ENCODE measurements around the gene EHBP1L1. TPM values are rescaled to one million over a fixed set of nuclear protein-coding genes. Genes with fewer than 3 reads are reported as not detected.

EHBP1L1 gene
- total RNA-seq, 1 donor from 2014 or later = 4.7 TPM

- no peak within 1 kb of the TSS for H3K9ac ChIP-seq
- no peak within 1 kb of the TSS for H3K27ac ChIP-seq
- H3K79me2 ChIP-seq (ENCODE audit: low read depth) = no peaks in the 10 kb centered on the region
- TF ChIP-seq EZH2 (IDR thresholded peaks at IDR 0.05) = no peak
- TF ChIP-seq EZH2phosphoT487 (IDR thresholded peaks at IDR 0.05) = no peak
- no peak for TF ChIP-seq CTCF (IDR thresholded peaks at IDR 0.05)
- H3K4me1 ChIP-seq = peaks cover 14% of the 10 kb centered on the region
- H2AFZ ChIP-seq (replicated peaks) = no peak within 1 kb of the TSS
- H3K27ac Mint-ChIP-seq = peak within 1 kb of the TSS; percentile 65
- H3K4me3 ChIP-seq = no peak within 1 kb of the TSS
- peaks cover 27% of the 10 kb centered on the region for H3K27me3 Mint-ChIP-seq (ENCODE audit: insufficient read depth, low read depth)
- H4K20me1 ChIP-seq (ENCODE audit: low read depth) = no peaks in the 10 kb centered on the region
- no peak within 1 kb of the TSS for H3K4me2 ChIP-seq
- H3F3A ChIP-seq (ENCODE audit: low read depth) = peaks cover 29% of the 10 kb centered on the region
- DNase-seq (ENCODE audit: low spot score) = no peak
- no peak within 1 kb of the TSS for H3K4me3 Mint-ChIP-seq
- no peaks in the 10 kb centered on the region for H3K36me3 ChIP-seq
- H3K27me3 ChIP-seq = peaks cover 37% of the 10 kb centered on the region
- peaks cover 3% of the 10 kb centered on the region for H3K4me1 Mint-ChIP-seq
- H3K9me3 ChIP-seq (ENCODE audit: low read depth) = no peaks in the 10 kb centered on the region
- peaks cover 7% of the 10 kb centered on the region for H3K36me3 Mint-ChIP-seq
- no peaks in the 10 kb centered on the region for H3K9me3 Mint-ChIP-seq
Measured at GRCh38 chr11:65595543-65596281, 19.9 kb downstream of the EHBP1L1 start, which contains the start of gene KCNK7. Gene KCNK7 (minus strand): TSS chr11:65595800. CDS start chr11:65595772, 28 bp downstream.

GRCh38 chr11:65596520-65596919, 20.7 kb downstream of the EHBP1L1 start:
- Histone ChIP-seq H3F3A (ENCODE audit: low read depth) (peaks cover 22% of the 10 kb centered on the region), H3K4me3 (no peak overlapping the region), H3K9ac (no peak overlapping the region), H3K36me3 (no peaks in the 10 kb centered on the region), H3K4me2 (no peak overlapping the region), H2AFZ (replicated peaks) (no peak overlapping the region), H3K27me3 (peaks cover 29% of the 10 kb centered on the region), H4K20me1 (ENCODE audit: low read depth) (no peaks in the 10 kb centered on the region), H3K4me1 (peaks cover 8% of the 10 kb centered on the region), H3K9me3 (ENCODE audit: low read depth) (no peaks in the 10 kb centered on the region), H3K27ac (no peak overlapping the region), H3K79me2 (ENCODE audit: low read depth) (no peaks in the 10 kb centered on the region)
- Mint-ChIP-seq H3K9me3 (no peaks in the 10 kb centered on the region), H3K27ac (no peak overlapping the region), H3K36me3 (peaks cover 7% of the 10 kb centered on the region), H3K27me3 (ENCODE audit: insufficient read depth, low read depth) (peaks cover 25% of the 10 kb centered on the region), H3K4me3 (no peak overlapping the region), H3K4me1 (no peaks in the 10 kb centered on the region)
- TF ChIP-seq CTCF (IDR thresholded peaks at IDR 0.05) (no peak), EZH2 (IDR thresholded peaks at IDR 0.05) (no peak), EZH2phosphoT487 (IDR thresholded peaks at IDR 0.05) (no peak)
- no peak for DNase-seq (ENCODE audit: low spot score)

- H3K4me2 ChIP-seq = no peak overlapping the region
- H3K36me3 Mint-ChIP-seq = peaks cover 8% of the 10 kb centered on the region
- H3K27me3 ChIP-seq = peaks cover 11% of the 10 kb centered on the region
Measured at GRCh38 chr11:65598258-65598699, 22.4 kb downstream of the EHBP1L1 start.

More at GRCh38 chr11:65598258-65598699, 22.4 kb downstream of the EHBP1L1 start:
- Histone ChIP-seq H3F3A (ENCODE audit: low read depth) (peaks cover 4% of the 10 kb centered on the region), H3K27ac (no peak overlapping the region), H2AFZ (replicated peaks) (no peak overlapping the region), H3K9ac (no peak overlapping the region), H3K4me1 (no peaks in the 10 kb centered on the region), H3K79me2 (ENCODE audit: low read depth) (no peaks in the 10 kb centered on the region), H3K4me3 (no peak overlapping the region), H3K36me3 (no peaks in the 10 kb centered on the region), H3K9me3 (ENCODE audit: low read depth) (no peaks in the 10 kb centered on the region), H4K20me1 (ENCODE audit: low read depth) (no peaks in the 10 kb centered on the region)
- peaks cover 15% of the 10 kb centered on the region for H3K27me3 Mint-ChIP-seq (ENCODE audit: insufficient read depth, low read depth)
- no peak overlapping the region for H3K4me3 Mint-ChIP-seq
- no peak for TF ChIP-seq EZH2 (IDR thresholded peaks at IDR 0.05)
- TF ChIP-seq EZH2phosphoT487 (IDR thresholded peaks at IDR 0.05) = no peak
- no peak for TF ChIP-seq CTCF (IDR thresholded peaks at IDR 0.05)
- H3K27ac Mint-ChIP-seq = no peak overlapping the region
- H3K9me3 Mint-ChIP-seq = no peaks in the 10 kb centered on the region
- no peaks in the 10 kb centered on the region for H3K4me1 Mint-ChIP-seq
- DNase-seq (ENCODE audit: low spot score) = no peak

Data from neural progenitor cell (in vitro differentiated cells).